Choroid plexus epithelial cell (primary cell): ENCODE data around the gene ABCC4.

Experiments used
- DNase-seq: peaks from one replicate; pipeline ENCODE4 v3.0.0-alpha.2; 2010; ENCODE audit warnings: low read depth
- H3K4me3 ChIP-seq: 2 replicates; pipeline ENCODE4 v1.5.1; 2011; ENCODE audit warnings: low read depth, mild to moderate bottlenecking, control low read depth, low read length, moderate library complexity
- TF ChIP-seq, protein P1 (sequence below): conservative IDR thresholded peaks from 2 replicates; pipeline ENCODE4 v1.5.1; 2011; ENCODE audit warnings: low read depth, mild to moderate bottlenecking, control low read depth, inconsistent platforms, low read length, moderate library complexity

The ABCC4 gene

DNA sequence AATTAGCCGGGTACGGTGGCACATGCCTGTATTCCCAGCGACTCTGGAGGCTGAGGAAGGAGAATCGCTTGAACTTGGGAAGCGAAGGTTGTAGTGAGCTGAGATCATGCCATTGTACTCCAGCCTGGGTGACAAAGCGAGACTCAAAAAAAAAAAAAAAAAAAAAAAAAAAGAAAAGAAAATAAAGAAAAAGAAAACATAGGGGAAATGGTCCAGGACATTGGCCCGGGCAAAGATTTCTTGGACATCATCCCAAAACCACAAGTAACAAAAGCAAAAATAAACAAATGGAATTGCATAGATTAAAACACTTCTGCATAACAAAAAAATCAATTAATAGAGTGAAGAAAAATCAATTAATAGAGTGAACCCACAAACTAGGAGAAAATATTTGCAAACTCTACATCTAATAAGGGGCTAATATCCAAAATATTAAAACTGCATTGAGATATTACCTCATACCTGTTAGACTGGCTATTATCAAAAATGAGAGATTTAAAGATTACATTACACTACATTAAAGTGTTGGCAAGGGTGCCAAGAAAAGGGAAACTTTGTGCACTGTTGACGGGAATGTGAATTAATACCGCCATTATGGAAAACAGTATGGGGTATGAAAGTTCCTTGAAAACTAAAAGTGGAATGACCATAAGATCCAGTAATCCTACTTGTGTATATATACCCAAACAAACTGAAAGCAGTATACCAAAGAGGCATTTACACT lies 18.5 kb upstream of the ABCC4 start:
- H3K4me3 ChIP-seq, result no peak overlapping the region
- DNase-seq, result no peak
- TF ChIP-seq, protein P1, sequence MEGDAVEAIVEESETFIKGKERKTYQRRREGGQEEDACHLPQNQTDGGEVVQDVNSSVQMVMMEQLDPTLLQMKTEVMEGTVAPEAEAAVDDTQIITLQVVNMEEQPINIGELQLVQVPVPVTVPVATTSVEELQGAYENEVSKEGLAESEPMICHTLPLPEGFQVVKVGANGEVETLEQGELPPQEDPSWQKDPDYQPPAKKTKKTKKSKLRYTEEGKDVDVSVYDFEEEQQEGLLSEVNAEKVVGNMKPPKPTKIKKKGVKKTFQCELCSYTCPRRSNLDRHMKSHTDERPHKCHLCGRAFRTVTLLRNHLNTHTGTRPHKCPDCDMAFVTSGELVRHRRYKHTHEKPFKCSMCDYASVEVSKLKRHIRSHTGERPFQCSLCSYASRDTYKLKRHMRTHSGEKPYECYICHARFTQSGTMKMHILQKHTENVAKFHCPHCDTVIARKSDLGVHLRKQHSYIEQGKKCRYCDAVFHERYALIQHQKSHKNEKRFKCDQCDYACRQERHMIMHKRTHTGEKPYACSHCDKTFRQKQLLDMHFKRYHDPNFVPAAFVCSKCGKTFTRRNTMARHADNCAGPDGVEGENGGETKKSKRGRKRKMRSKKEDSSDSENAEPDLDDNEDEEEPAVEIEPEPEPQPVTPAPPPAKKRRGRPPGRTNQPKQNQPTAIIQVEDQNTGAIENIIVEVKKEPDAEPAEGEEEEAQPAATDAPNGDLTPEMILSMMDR, result no peak

DNA sequence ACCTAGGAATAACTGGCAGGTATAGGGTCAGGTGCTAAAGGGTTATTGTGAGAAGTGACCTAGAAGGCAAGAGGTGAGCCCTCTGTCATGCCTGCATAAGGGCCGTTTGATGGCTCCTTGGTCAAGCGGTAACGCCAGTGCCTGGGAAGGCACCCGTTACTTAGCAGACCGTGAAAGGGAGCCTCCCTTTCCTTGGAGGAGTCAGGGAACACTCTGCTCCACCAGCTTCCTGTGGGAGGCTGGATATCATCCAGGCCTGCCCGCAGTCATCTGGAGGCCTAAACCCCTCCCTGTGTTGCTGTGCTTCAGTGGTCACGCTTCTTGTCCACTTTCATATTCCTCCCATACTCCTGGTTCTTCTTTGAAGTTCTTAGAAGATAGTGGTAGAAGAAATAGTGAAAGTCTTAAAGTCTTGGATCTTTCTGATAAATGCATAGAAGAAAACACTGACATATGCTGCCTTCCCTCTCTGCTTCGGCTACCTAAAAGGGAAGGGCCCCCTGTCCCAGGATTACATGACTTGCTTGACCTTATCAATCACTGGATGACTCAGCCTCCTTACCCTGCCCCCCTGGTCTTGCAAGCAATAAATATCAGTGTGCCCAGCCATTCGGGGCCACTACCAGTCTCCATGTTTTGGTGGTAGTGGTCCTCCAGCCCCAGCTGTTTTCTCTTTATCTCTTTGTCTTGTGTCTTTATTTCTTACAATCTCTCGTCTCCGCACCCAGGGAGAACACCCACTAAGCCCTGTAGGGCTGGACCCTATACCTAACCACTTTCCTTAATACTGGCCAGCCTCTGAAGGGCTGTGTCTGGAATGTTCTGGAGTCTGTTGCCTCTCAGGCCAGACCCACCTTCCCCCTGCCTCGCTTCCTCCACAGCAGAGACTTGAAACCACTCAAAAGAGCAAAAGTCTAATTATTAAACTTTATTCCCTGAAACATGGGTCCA lies 16.1 kb upstream of the ABCC4 start:
- TF ChIP-seq, protein P1, result no peak
- DNase-seq, result peak; percentile 13
- H3K4me3 ChIP-seq, result no peak overlapping the region

DNA sequence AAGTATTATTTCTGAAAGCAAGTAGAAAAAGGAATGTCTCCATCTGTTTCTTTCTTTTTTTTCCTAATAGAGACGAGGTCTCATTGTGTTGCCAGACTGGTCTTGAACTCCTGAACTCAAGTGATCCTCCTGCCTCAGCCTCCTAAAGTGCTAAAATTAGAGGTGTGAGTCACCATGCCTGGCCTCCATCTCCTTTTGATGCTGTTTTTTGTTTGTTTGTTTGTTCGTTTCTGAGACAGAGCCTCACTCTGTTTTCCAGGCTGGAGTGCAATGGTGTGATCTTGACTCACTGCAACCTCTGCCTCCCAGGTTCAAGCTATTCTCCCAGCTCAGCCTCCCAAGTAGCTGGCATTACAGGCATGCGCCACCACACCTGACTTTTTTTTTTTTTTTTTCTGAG lies 14.5 kb upstream of the ABCC4 start:
- DNase-seq, result no peak
- TF ChIP-seq, protein P1, result no peak
- no peak overlapping the region for H3K4me3 ChIP-seq

DNA sequence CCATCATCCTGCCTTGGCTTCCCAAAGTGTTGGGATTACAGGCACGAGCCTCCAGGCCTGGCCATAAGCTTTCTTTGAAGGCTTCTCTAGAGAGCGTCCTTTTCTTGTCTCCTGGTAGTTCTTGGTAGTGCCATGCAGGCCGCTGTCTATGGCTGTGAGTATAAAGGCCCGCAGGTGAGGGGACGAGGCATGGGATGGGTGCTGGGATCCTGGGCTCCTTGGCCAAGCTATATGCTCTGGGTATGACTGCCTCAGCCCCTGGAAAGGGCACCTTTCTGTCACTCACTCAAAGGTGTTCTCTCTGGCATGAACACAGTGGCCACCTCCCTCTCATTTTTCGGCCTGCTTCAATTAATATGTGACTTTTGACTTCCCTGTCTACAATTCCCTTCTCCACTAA lies 6.3 kb upstream of the ABCC4 start:
- DNase-seq, result no peak
- H3K4me3 ChIP-seq, result no peak overlapping the region
- TF ChIP-seq, protein P1, result no peak

DNA sequence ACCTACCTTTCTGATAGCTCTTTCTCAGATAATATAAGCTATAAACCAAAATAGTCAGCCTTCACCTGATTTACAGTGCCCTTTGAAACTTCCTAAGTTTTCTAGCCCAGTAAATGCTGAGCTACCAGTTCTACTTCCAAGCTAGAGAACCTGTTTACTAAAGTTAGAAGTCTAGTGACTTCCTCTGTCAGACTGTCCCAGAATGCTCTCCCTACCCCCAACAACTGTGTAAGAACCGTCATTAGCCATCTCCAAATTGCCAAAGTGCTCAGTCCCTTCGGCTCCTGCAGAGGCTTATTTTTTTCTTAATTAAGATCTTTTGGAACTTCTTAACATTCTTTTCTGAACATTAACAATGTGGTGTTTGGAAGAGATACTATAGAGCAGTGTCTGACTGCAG lies 3.2 kb upstream of the ABCC4 start:
- DNase-seq, result no peak
- TF ChIP-seq, protein P1, result no peak
- H3K4me3 ChIP-seq, result no peak overlapping the region

DNA sequence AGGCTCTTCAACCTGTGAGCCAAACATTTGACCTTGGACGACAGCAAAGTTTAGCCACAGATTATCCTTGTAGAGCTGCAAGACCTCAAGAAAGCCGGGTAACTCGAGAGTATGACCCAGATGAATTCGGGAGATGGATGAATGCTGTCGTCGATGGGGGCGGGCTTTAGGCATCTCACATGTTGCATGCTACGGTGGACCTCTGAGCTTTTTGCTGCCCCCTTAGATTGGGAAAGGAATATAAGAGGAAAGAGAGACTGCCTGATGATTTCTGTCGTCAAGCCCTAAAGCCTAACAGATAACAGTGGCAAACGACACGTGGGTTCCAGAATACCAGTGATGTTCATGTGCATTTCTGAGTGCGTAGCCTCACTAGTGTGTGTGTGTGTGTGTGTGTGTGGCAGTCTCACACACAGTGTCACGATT lies 730 bp upstream of the ABCC4 start:
- H3K4me3 ChIP-seq, result peak overlapping the region; percentile 81
- DNase-seq, result no peak
- TF ChIP-seq, protein P1, result no peak
